Tibial nerve (tissue), 3 donors: Measurements from ENCODE around the gene ASXL2.

ENCODE experiments used
- EP300 ChIP-seq, 2 donors: sonication (generic); formaldehyde crosslinking; IDR thresholded peaks; one replicate each; pipeline ENCODE4 v1.6.1; 2017; ENCODE audit warnings: antibody characterized with exemption in 2 of 2, mild to moderate bottlenecking in 1 of 2
- POLR2A ChIP-seq, 2 donors: fragments of 450-650 bp; IDR thresholded peaks; one replicate each; pipeline ENCODE4 v1.6.1; 2017; ENCODE audit warnings: antibody characterized with exemption in 2 of 2, mild to moderate bottlenecking in 2 of 2, moderate library complexity in 2 of 2

DNA sequence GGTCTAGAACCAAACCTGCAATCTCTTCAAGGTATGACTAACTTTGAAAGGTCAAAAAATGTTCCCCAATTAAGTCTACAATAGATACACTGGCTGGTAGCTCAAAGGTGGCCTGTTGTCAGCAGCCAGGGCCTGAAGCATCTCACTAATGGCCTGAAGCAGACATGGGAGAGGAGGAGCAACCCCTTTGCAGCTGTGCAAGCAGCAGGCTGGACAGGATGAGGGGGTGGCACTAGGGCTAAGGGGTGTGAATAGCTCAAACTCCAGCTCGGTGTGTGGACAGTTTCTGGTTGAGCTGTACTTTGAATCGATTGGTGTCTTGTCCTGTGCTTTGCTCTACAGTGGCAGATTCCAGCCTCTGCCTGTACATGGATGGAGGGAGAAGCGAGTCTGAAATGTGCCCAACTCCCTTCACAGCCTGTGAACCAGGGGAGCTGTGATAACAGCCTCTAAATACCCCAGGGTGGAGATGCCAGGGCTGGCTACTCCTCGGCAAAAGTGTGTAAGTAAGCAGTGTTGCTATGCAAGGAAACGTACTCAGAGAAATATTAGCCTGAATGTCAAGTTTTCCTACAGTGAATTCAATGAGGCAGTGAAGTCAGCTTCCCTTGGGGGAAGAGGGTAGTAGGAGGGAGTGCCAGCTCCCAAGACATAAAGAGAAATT, 170.2 kb downstream of the ASXL2 start:
- no peak for TF ChIP-seq EP300 (IDR thresholded peaks at IDR 0.05)
- no peak for TF ChIP-seq POLR2A (IDR thresholded peaks at IDR 0.05)
